ENCODE measurements around the gene TAB3.

TAB3 gene

DNA sequence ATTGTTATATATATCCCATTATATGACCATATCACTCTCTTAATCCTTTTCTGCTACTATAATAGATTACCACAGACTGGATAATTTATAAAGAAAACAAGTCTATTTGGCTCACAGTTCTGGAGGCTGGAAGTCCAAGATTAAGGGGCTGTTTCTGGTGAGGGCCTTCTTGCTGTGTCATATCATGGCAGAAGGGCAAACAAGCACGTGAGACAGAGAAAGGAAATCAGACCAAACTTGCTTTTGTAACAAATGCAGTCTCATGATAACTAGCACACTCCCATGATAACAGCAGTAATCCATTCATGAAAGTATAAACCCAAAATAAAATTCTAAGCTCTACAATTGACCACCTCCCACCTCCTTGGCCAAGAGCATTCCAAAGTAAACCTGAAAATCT is 16.3 kb upstream of the TAB3 start:
- no peaks in the 10 kb centered on the region for H3K4me1 ChIP-seq
- TF ChIP-seq CTCF (IDR thresholded peaks at IDR 0.05) = no peak
- no peaks in the 10 kb centered on the region for H3K9me3 ChIP-seq
- intact Hi-C loops (cut with DNase I; ENCODE audit: low total_unique reads) = no loop called here
- H3K4me3 ChIP-seq = no peak overlapping the region
- H3K27ac ChIP-seq = no peak overlapping the region
- DNase-seq = no peak
- no peaks in the 10 kb centered on the region for H3K27me3 ChIP-seq
- H3K36me3 ChIP-seq = no peaks in the 10 kb centered on the region

GRCh38 chrX:30904632-30905031 is 15.6 kb upstream of the TAB3 start:
- no peak overlapping the region for H3K4me3 ChIP-seq
- H3K27me3 ChIP-seq = no peaks in the 10 kb centered on the region
- H3K9me3 ChIP-seq = no peaks in the 10 kb centered on the region
- no peak for TF ChIP-seq CTCF (IDR thresholded peaks at IDR 0.05)
- no peak for DNase-seq
- intact Hi-C loops (cut with DNase I; ENCODE audit: low total_unique reads) = no loop called here
- no peak overlapping the region for H3K27ac ChIP-seq
- H3K4me1 ChIP-seq = no peaks in the 10 kb centered on the region
- no peaks in the 10 kb centered on the region for H3K36me3 ChIP-seq

GRCh38 chrX:30904186-30904585 is 15.1 kb upstream of the TAB3 start:
- TF ChIP-seq CTCF (IDR thresholded peaks at IDR 0.05) = no peak
- DNase-seq = no peak
- Histone ChIP-seq H3K4me3 (no peak overlapping the region), H3K4me1 (no peaks in the 10 kb centered on the region), H3K9me3 (no peaks in the 10 kb centered on the region), H3K27me3 (no peaks in the 10 kb centered on the region), H3K36me3 (no peaks in the 10 kb centered on the region), H3K27ac (no peak overlapping the region)
- intact Hi-C loops (cut with DNase I; ENCODE audit: low total_unique reads) = no loop called here

- Histone ChIP-seq H3K36me3 (no peaks in the 10 kb centered on the region), H3K4me3 (no peak overlapping the region), H3K27me3 (no peaks in the 10 kb centered on the region), H3K4me1 (no peaks in the 10 kb centered on the region), H3K27ac (no peak overlapping the region), H3K9me3 (no peaks in the 10 kb centered on the region)
- intact Hi-C loops (cut with DNase I; ENCODE audit: low total_unique reads) = no loop called here
- no peak for TF ChIP-seq CTCF (IDR thresholded peaks at IDR 0.05)
- DNase-seq = no peak
Measured at GRCh38 chrX:30900227-30900626, 11.2 kb upstream of the TAB3 start.

DNA sequence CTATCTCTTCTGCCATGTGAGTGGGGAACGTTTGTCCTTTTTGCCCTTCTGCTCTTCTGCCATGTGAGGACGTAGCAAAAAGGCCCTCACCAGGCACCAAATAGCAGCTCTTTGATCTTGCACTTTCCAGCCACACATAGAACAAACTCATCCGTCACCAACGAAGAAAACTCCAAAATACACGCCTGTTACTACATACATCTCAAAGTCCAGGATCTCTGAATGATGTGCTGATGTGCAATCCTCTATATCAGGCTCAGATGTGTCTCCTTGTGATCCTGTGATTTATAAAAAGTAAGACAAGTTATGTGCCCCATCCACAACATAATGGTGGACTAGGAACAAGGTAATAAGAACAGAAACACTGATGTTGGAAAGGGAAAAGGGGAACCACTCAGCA is 9.8 kb upstream of the TAB3 start:
- H3K4me1 ChIP-seq = no peaks in the 10 kb centered on the region
- no peaks in the 10 kb centered on the region for H3K36me3 ChIP-seq
- H3K27ac ChIP-seq = no peak overlapping the region
- intact Hi-C loops (cut with DNase I; ENCODE audit: low total_unique reads) = no loop called here
- no peaks in the 10 kb centered on the region for H3K9me3 ChIP-seq
- H3K4me3 ChIP-seq = no peak overlapping the region
- TF ChIP-seq CTCF (IDR thresholded peaks at IDR 0.05) = no peak
- H3K27me3 ChIP-seq = no peaks in the 10 kb centered on the region
- DNase-seq = no peak

- no peak for DNase-seq
- Histone ChIP-seq H3K27me3 (no peaks in the 10 kb centered on the region), H3K27ac (no peak overlapping the region), H3K4me3 (no peak overlapping the region), H3K9me3 (no peaks in the 10 kb centered on the region), H3K4me1 (no peaks in the 10 kb centered on the region), H3K36me3 (no peaks in the 10 kb centered on the region)
- no peak for TF ChIP-seq CTCF (IDR thresholded peaks at IDR 0.05)
- intact Hi-C loops (cut with DNase I; ENCODE audit: low total_unique reads) = no loop called here
Measured at GRCh38 chrX:30895370-30895769, 6.3 kb upstream of the TAB3 start.
